NT2/D1 (cell line): Measurements from ENCODE around the gene KIAA1328.

Experiments used
- DNase-seq: peaks from one replicate; pipeline ENCODE4 v3.0.0-alpha.2; 2011; ENCODE audit warnings: low read depth, low spot score
- H3K27me3 ChIP-seq: 2 replicates; pipeline ENCODE4 v1.6.0; 2011; ENCODE audit warnings: mild to moderate bottlenecking; ENCODE audit not compliant: insufficient read length, insufficient read depth
- H3K36me3 ChIP-seq: 2 replicates; pipeline ENCODE4 v1.6.1; 2011; ENCODE audit warnings: mild to moderate bottlenecking, low read length, mixed read lengths; ENCODE audit not compliant: insufficient read depth, insufficient read length
- H3K4me1 ChIP-seq: 2 replicates; pipeline ENCODE4 v1.5.1; 2011; ENCODE audit not compliant: insufficient read depth, insufficient read length
- H3K4me3 ChIP-seq: 2 replicates; pipeline ENCODE4 v1.5.1; 2011; ENCODE audit warnings: low read depth; ENCODE audit not compliant: insufficient read length
- H3K9ac ChIP-seq: 2 replicates; pipeline ENCODE4 v1.6.0; 2011; ENCODE audit warnings: low read depth; ENCODE audit not compliant: insufficient read length
- H3K9me3 ChIP-seq: 2 replicates; pipeline ENCODE4 v1.5.1; 2011; ENCODE audit warnings: mild to moderate bottlenecking, low read length; ENCODE audit not compliant: insufficient read depth
- SUZ12 ChIP-seq: IDR thresholded peaks from 2 replicates; pipeline ENCODE4 v1.6.1; 2011; ENCODE audit not compliant: insufficient read length, insufficient read depth; ENCODE audit errors: extremely low read depth
- YY1 ChIP-seq: IDR thresholded peaks from 2 replicates; pipeline ENCODE4 v1.6.1; 2011; ENCODE audit not compliant: insufficient read length, insufficient read depth
- ZNF274 ChIP-seq: IDR thresholded peaks from 2 replicates; pipeline ENCODE4 v1.6.1; 2011; ENCODE audit warnings: mild to moderate bottlenecking, low read depth, low read length

The KIAA1328 gene

GRCh38 chr18:37270666-37271052 is 441.7 kb downstream of the KIAA1328 start:
- no peak for DNase-seq
- TF ChIP-seq SUZ12 = no peak
- no peak for TF ChIP-seq ZNF274
- Histone ChIP-seq H3K9ac (no peak overlapping the region), H3K4me1 (peaks cover 5% of the 10 kb centered on the region), H3K4me3 (no peak overlapping the region), H3K36me3 (no peaks in the 10 kb centered on the region), H3K27me3 (peaks cover 48% of the 10 kb centered on the region), H3K9me3 (peaks cover 4% of the 10 kb centered on the region; the same call in 1 of the 2 replicates)

- Histone ChIP-seq H3K4me1 (no peaks in the 10 kb centered on the region), H3K36me3 (no peaks in the 10 kb centered on the region), H3K9ac (no peak overlapping the region), H3K4me3 (no peak overlapping the region), H3K27me3 (peaks cover 32% of the 10 kb centered on the region), H3K9me3 (peaks cover 4% of the 10 kb centered on the region; the same call in 1 of the 2 replicates)
- TF ChIP-seq SUZ12 (no peak), ZNF274 (no peak), YY1 (no peak)
- DNase-seq = no peak
Measured at GRCh38 chr18:37272226-37272625, 443.3 kb downstream of the KIAA1328 start.

- Histone ChIP-seq H3K27me3 (peaks cover 28% of the 10 kb centered on the region), H3K4me3 (no peak overlapping the region), H3K9me3 (peaks cover 4% of the 10 kb centered on the region; the same call in 1 of the 2 replicates), H3K9ac (no peak overlapping the region), H3K36me3 (no peaks in the 10 kb centered on the region), H3K4me1 (no peaks in the 10 kb centered on the region)
- no peak for DNase-seq
- TF ChIP-seq YY1 (no peak), SUZ12 (no peak), ZNF274 (no peak)
Measured at GRCh38 chr18:37272841-37273240, 443.9 kb downstream of the KIAA1328 start.

GRCh38 chr18:37274309-37275236 is 445.6 kb downstream of the KIAA1328 start:
- no peak for DNase-seq
- Histone ChIP-seq H3K4me1 (no peaks in the 10 kb centered on the region), H3K36me3 (no peaks in the 10 kb centered on the region), H3K9me3 (peaks cover 4% of the 10 kb centered on the region; the same call in 1 of the 2 replicates), H3K9ac (no peak overlapping the region), H3K27me3 (peaks cover 12% of the 10 kb centered on the region), H3K4me3 (no peak overlapping the region)
- TF ChIP-seq YY1 (no peak), ZNF274 (no peak), SUZ12 (no peak)

GRCh38 chr18:37275237-37275741 is 446.4 kb downstream of the KIAA1328 start:
- Histone ChIP-seq H3K4me3 (no peak overlapping the region), H3K4me1 (no peaks in the 10 kb centered on the region), H3K27me3 (peaks cover 6% of the 10 kb centered on the region), H3K9ac (no peak overlapping the region), H3K36me3 (no peaks in the 10 kb centered on the region), H3K9me3 (peaks cover 4% of the 10 kb centered on the region; the same call in 1 of the 2 replicates)
- TF ChIP-seq SUZ12 = no peak
- TF ChIP-seq ZNF274 = no peak
- TF ChIP-seq YY1 = no peak
- no peak for DNase-seq

- Histone ChIP-seq H3K9me3 (peaks cover 4% of the 10 kb centered on the region; the same call in 1 of the 2 replicates), H3K27me3 (peaks cover 9% of the 10 kb centered on the region)
- TF ChIP-seq SUZ12 (no peak), ZNF274 (no peak), YY1 (no peak)
Measured at GRCh38 chr18:37276111-37276890, 447.4 kb downstream of the KIAA1328 start.

GRCh38 chr18:37277804-37278203 is 448.9 kb downstream of the KIAA1328 start:
- H3K9me3 ChIP-seq = peaks cover 4% of the 10 kb centered on the region; the same call in 1 of the 2 replicates
- TF ChIP-seq ZNF274 = no peak
- TF ChIP-seq SUZ12 = no peak
- TF ChIP-seq YY1 = no peak
- no peak overlapping the region for H3K9ac ChIP-seq
- no peaks in the 10 kb centered on the region for H3K36me3 ChIP-seq
- peaks cover 4% of the 10 kb centered on the region for H3K27me3 ChIP-seq
- no peak for DNase-seq
- H3K4me3 ChIP-seq = no peak overlapping the region
- H3K4me1 ChIP-seq = no peaks in the 10 kb centered on the region

More at GRCh38 chr18:37276111-37276890, 447.4 kb downstream of the KIAA1328 start:
- H3K36me3 ChIP-seq = no peaks in the 10 kb centered on the region
- no peaks in the 10 kb centered on the region for H3K4me1 ChIP-seq
- no peak overlapping the region for H3K4me3 ChIP-seq
- DNase-seq = no peak
- H3K9ac ChIP-seq = no peak overlapping the region
